HCT116 (cell line): Measurements from ENCODE around the gene TANC1.

ENCODE experiments used
- CEBPB ChIP-seq: IDR thresholded peaks from 2 replicates; pipeline ENCODE4 v1.6.1; 2012; ENCODE audit warnings: low read depth
- EZH2 ChIP-seq: fragments of 200-600 bp; sonication (generic); IDR thresholded peaks from 2 replicates; pipeline ENCODE4 v1.6.1; 2017; ENCODE audit warnings: antibody characterized with exemption, mixed run types
- EZH2phosphoT487 ChIP-seq: fragments of 200-600 bp; IDR thresholded peaks from 2 replicates; pipeline ENCODE4 v1.6.1; 2018; ENCODE audit warnings: antibody characterized with exemption, borderline replicate concordance
- JUND ChIP-seq: IDR thresholded peaks from 2 replicates; pipeline ENCODE4 v1.6.1; 2012
- POLR2A ChIP-seq: IDR thresholded peaks from 2 replicates; pipeline ENCODE4 v1.7.0; 2011; ENCODE audit warnings: borderline replicate concordance; ENCODE audit not compliant: insufficient read depth, insufficient read length; ENCODE audit errors: extremely low read depth
- POLR2AphosphoS5 ChIP-seq: IDR thresholded peaks from 2 replicates; pipeline ENCODE4 v1.6.1; 2011; ENCODE audit warnings: mild to moderate bottlenecking, low read depth, low read length, moderate library complexity
- SIN3A ChIP-seq: IDR thresholded peaks from 2 replicates; pipeline ENCODE4 v1.6.1; 2012; ENCODE audit warnings: low read depth
- YY1 ChIP-seq: IDR thresholded peaks from 2 replicates; pipeline ENCODE4 v1.6.1; 2011; ENCODE audit warnings: low read length, low read depth, moderate library complexity, mild to moderate bottlenecking; ENCODE audit not compliant: insufficient replicate concordance; ENCODE audit errors: extremely low read depth
- TF ChIP-seq, protein P1 (sequence below), 3 experiments: fragments of 200-600 bp in 1 of 3; sonication (generic) in 1 of 3; IDR thresholded peaks in 2 of 3; conservative IDR thresholded peaks in 1 of 3; 2 replicates each; pipeline ENCODE4 v1.5.1; 2012 to 2017; ENCODE audit warnings: low read depth in 2 of 3, low read length in 2 of 3, antibody characterized with exemption in 1 of 3, borderline replicate concordance in 1 of 3, control low read depth in 1 of 3, mild to moderate bottlenecking in 1 of 3, mixed read lengths in 1 of 3, mixed run types in 1 of 3, moderate library complexity in 1 of 3; ENCODE audit not compliant: insufficient read depth in 1 of 3
- TF ChIP-seq, protein P2 (sequence below): IDR thresholded peaks from 2 replicates; pipeline ENCODE4 v1.6.1; 2011; ENCODE audit warnings: mild to moderate bottlenecking, low read length, moderate library complexity; ENCODE audit not compliant: insufficient replicate concordance; ENCODE audit errors: extremely low read depth
- TF ChIP-seq, protein P3 (sequence below): IDR thresholded peaks from 2 replicates; pipeline ENCODE4 v1.6.1; 2012

GRCh38 chr2:159096901-159097300 lies 128.5 kb downstream of the TANC1 start:
- TF ChIP-seq, protein P1, sequence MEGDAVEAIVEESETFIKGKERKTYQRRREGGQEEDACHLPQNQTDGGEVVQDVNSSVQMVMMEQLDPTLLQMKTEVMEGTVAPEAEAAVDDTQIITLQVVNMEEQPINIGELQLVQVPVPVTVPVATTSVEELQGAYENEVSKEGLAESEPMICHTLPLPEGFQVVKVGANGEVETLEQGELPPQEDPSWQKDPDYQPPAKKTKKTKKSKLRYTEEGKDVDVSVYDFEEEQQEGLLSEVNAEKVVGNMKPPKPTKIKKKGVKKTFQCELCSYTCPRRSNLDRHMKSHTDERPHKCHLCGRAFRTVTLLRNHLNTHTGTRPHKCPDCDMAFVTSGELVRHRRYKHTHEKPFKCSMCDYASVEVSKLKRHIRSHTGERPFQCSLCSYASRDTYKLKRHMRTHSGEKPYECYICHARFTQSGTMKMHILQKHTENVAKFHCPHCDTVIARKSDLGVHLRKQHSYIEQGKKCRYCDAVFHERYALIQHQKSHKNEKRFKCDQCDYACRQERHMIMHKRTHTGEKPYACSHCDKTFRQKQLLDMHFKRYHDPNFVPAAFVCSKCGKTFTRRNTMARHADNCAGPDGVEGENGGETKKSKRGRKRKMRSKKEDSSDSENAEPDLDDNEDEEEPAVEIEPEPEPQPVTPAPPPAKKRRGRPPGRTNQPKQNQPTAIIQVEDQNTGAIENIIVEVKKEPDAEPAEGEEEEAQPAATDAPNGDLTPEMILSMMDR (IDR thresholded peaks at IDR 0.05 in 2 of 3, conservative IDR thresholded peaks at IDR 0.05 in 1 of 3; ENCODE audit: borderline replicate concordance in 1 of 3, insufficient read depth in 1 of 3, low read depth in 2 of 3, low read length in 2 of 3): no peak
- no peak for TF ChIP-seq CEBPB
- TF ChIP-seq YY1: no peak
- no peak for TF ChIP-seq JUND
- TF ChIP-seq POLR2A: no peak
- TF ChIP-seq, protein P2, sequence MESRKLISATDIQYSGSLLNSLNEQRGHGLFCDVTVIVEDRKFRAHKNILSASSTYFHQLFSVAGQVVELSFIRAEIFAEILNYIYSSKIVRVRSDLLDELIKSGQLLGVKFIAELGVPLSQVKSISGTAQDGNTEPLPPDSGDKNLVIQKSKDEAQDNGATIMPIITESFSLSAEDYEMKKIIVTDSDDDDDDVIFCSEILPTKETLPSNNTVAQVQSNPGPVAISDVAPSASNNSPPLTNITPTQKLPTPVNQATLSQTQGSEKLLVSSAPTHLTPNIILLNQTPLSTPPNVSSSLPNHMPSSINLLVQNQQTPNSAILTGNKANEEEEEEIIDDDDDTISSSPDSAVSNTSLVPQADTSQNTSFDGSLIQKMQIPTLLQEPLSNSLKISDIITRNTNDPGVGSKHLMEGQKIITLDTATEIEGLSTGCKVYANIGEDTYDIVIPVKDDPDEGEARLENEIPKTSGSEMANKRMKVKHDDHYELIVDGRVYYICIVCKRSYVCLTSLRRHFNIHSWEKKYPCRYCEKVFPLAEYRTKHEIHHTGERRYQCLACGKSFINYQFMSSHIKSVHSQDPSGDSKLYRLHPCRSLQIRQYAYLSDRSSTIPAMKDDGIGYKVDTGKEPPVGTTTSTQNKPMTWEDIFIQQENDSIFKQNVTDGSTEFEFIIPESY: no peak
- no peak for TF ChIP-seq EZH2
- TF ChIP-seq, protein P3, sequence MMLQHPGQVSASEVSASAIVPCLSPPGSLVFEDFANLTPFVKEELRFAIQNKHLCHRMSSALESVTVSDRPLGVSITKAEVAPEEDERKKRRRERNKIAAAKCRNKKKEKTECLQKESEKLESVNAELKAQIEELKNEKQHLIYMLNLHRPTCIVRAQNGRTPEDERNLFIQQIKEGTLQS: no peak
- TF ChIP-seq EZH2phosphoT487: no peak
- no peak for TF ChIP-seq POLR2AphosphoS5
- no peak for TF ChIP-seq SIN3A
